HG03565 (cell line): Measurements from ENCODE around the gene PDS5A.
"Not testable (repeated sequence)": the region's sequence is repeated elsewhere in the genome, so short reads cannot be mapped to it uniquely, and the experiment has no call there.

Source experiments
- ATAC-seq: cut with Tn5 transposase; IDR thresholded peaks from one replicate; pipeline ENCODE4 v1.9.1; 2021; ENCODE audit warnings: mild to moderate bottlenecking, moderate library complexity; ENCODE audit not compliant: unreplicated experiment

The PDS5A gene

GRCh38 chr4:39977489-39978377, at the start of gene PDS5A:
Gene PDS5A (minus strand): TSS chr4:39977911. CDS start chr4:39976577, 1,334 bp downstream.
- peak; percentile 75 for ATAC-seq

GRCh38 chr4:40024049-40024448, 46.3 kb upstream of the PDS5A start:
- ATAC-seq: not testable (repeated sequence)

- ATAC-seq: not testable (repeated sequence)
Observed at GRCh38 chr4:40021116-40021515, 43.4 kb upstream of the PDS5A start.

GRCh38 chr4:40020221-40020620, 42.5 kb upstream of the PDS5A start:
- ATAC-seq: no peak

- no peak for ATAC-seq
Observed at GRCh38 chr4:40016007-40016406, 38.3 kb upstream of the PDS5A start.

- ATAC-seq: no peak
Observed at GRCh38 chr4:40003986-40004385, 26.3 kb upstream of the PDS5A start.

GRCh38 chr4:40000711-40001110, 23.0 kb upstream of the PDS5A start:
- ATAC-seq: no peak

- no peak for ATAC-seq
Observed at GRCh38 chr4:39998659-39999345, 21.1 kb upstream of the PDS5A start.

GRCh38 chr4:39996811-39997210, 19.1 kb upstream of the PDS5A start:
- no peak for ATAC-seq

GRCh38 chr4:39994406-39994805, 16.7 kb upstream of the PDS5A start:
- ATAC-seq: no peak

- not testable (repeated sequence) for ATAC-seq
Observed at GRCh38 chr4:39989381-39989780, 11.7 kb upstream of the PDS5A start.

GRCh38 chr4:39987485-39987884, 9.8 kb upstream of the PDS5A start:
- no peak for ATAC-seq

GRCh38 chr4:39978904-39979303, 1.2 kb upstream of the PDS5A start:
- no peak for ATAC-seq

GRCh38 chr4:39978378-39978775, 666 bp upstream of the PDS5A start:
- no peak for ATAC-seq

- peak; percentile 7 for ATAC-seq
Observed at GRCh38 chr4:39976945-39977488, 694 bp downstream of the PDS5A start.

GRCh38 chr4:39976141-39976944, 1.4 kb downstream of the PDS5A start:
- no peak for ATAC-seq

GRCh38 chr4:39975488-39976089, 2.1 kb downstream of the PDS5A start:
- ATAC-seq: no peak

GRCh38 chr4:39973052-39973451, 4.7 kb downstream of the PDS5A start:
- ATAC-seq: not testable (repeated sequence)

GRCh38 chr4:39970671-39971640, 6.8 kb downstream of the PDS5A start:
- peak; percentile 72 for ATAC-seq
